UCSD-AML1 (cell line): ENCODE results near the gene NRCAM.

Source experiments
- DNase-seq: peaks from one replicate; lab custom pipeline; 2025; ENCODE audit not compliant: unreplicated experiment; lab: John Stamatoyannopoulos, UW

Gene NRCAM

DNA sequence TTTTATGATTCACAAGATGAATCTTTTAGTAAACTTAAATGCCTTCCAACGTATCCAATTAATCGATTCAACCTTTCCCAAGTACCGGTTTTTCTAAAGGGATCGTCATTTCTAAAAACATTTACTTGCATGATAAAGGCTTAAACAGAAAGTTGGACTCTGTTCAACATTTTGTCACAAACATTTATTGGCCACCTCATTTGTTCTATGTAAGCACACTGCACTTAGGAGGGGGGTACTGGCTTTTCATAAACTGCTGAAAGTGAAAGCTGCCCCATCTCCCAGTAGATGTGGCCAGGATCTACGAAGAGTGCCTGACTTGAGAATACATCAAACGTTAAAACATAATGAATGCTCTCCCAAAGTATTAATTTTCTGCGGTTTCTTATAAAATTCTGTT, 288.8 kb downstream of the NRCAM start:
- no peak for DNase-seq

DNA sequence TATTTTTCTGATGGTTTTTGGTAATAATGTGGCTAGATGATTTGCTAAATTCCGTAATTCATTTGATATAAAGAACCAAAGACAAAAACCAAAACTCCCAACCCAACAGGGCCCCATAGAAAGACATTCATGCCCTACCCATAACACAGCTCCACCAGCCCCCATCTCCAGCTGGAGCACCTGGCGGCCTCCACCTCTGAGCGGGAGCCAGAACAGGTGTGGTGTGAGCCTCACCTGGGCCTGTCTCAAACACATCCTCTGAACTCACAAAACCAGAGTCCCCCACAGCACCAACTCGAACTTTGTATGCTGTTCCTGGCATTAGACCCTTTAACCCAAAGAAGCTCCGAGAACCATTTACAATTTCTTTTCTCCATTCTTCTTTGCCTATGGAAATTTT, 289.5 kb downstream of the NRCAM start:
- DNase-seq, result no peak

DNA sequence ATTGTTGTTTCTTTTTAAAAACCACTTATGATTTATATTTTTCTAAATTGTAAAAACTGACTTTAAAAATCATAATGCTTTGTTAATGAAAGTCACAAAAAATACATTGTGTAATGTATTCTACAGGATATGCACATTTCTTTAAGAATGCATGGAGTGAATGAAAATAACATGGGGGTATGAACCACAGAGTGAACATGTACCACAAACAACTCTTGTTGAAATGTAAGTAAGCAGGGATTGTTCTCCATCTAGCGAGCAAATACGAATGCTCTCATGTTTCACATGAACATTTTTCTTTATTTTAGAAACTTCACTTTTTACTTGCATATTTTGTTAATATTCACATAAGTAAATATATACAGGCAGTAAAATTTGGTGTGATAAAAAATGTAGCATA, 290.5 kb downstream of the NRCAM start:
- no peak for DNase-seq

DNA sequence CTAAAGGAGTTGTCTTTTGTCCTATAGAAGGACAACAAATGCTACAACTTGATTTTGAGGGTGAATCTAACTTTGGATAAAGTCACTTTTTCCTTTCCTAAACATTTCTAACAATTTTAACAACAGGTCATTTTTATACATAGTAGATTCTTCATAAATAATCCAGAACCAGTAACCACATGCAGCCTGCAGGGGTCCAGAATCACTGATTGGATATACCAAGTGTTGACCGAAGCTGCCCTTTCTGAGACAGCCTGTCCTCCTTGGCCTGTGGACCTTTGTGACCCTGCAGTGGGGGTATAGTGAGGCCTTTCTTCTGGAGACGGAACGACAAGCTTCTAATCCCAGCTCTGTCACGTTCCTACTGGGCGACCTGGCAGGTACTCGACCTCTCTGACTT, 291.3 kb downstream of the NRCAM start:
- no peak for DNase-seq

DNA sequence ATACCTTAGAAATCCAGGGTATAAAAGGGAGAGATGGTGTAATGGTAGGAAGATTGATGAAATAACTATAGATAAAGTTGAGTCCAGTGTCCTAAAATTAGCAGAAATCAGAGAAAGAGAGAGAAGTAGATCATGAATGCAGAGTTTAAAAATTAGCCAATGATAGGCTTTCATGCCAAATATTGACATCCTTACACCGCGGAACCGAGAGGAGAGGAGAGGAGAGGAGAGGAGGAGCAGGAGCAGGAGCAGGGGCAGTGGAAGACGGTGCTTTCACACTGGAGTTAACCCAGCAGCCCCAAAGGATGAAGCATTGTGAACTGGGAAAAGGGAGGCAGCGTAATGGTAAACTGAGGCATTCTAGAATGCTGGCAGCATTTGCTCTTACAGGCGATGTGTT, 291.9 kb downstream of the NRCAM start:
- DNase-seq, result no peak

DNA sequence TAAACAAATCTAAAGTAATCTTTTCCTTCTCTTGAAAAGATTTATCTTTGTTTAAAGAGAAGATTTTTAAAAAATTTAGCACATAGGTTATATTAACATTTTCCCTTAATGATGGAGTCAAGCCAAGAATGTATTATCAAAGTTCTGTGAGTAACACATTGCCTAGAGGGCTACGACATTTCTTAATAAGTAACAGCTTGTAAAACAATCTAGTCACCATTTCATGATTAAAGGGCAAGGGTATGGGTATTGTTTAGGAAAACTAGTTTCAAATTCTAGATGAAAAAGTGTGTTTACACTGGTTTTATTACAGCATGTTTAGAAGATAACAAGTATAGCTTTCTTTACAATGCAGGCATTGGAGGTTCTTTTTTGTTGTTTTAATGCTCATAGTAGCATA, 297.5 kb downstream of the NRCAM start:
- no peak for DNase-seq

DNA sequence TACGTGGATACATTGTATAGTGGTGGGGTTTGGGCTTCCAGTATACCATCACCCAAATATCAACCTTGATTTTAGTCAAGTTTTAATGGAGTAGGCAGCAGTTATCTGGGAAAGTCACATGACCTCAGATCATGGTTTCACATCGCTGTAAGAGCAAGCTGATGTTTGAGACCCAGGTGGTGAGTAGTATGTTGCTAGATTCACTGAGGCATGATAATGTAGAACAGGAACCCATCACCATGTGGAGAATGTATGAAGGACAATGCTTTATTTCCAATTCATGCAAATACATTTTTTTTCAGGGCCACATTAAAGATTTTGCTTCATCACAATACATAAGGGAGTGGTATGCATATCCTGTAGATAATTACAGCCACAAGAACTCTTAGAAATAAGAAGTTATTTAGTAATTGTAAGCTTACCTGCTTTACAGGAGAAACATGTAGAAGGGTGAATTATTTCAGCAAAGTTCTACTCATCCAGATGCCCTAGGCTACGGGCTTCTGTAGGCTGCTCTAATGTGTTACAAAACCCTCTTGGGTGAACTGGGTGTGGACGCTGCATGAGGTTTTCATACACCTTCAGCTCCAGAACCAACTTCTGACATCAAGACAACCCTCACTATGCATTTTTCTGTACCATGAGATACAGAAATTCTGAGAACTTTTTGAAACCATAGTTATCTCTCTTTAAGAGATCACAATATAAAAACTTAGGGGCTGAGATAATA, 298.5 kb downstream of the NRCAM start:
- DNase-seq, result no peak

DNA sequence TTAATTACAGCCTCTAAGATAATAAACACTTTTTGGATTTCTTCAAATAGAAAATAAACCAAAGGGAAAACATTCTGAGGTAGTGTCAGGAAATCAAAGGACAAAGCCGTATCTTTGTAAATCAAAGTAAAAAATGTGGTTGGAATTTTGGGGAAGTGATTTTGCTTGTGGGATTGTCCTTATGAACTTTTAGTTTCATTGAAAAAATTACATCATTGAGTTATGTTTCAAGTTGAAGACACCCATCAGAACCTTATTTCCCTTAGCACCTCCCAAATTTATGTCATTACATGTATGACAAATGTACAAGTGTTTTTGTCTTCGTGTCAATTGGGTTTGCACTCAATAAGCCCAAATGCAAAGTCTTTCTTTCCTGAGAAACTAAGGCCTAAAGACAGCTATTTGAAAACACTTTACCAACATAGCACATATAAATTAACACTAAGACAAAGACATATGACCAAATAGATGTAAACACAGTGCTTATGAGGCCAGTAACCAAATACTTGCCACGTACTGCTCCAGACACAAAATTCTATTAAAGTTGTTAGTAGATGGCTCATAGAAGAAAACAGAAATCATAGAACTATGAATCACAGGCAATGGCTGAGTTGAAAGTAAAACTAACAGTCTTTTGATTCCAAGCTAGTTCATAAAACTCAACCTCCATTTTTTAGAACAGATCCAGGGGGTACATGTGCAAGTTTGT, 299.2 kb downstream of the NRCAM start:
- no peak for DNase-seq

DNA sequence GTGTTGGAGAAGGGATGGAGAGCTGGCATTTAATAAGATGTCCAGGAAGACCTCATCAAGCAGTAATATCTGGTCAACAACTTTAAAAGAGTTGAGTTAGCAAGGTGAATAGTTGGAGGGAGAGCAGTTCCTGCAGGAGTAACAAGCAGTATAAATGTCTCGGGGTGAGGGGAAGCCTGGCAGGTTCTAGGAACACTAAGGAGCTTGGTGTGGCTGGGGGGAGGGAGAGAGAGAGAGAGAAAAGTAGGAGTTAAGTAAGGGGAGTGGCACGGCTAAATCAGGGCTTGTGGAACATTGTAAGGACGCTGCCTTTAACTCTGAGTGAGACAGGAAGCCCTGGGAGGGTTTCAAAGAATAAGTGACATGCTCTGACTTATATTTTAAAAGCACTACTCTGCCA, 304.0 kb downstream of the NRCAM start:
- DNase-seq, result no peak

DNA sequence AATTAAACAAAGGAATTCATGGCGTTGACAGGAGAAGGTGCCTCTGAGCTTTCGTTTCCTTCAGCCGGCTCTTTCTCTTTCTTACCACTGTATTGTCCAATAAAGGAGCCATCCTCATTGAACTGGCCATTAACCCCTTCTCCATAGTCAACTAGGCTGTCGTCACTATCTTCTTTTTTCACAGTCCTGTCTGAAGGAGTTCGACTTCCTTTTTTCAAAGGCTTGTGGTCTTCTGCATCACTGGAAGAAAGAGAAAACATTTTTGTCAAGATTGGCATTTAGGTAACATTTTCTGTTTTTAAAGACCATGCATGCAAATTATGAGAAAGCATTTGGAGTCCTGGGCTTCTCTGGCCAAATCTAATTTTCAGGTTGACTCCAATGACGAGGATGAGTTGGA, 306.3 kb downstream of the NRCAM start:
- DNase-seq, result no peak

DNA sequence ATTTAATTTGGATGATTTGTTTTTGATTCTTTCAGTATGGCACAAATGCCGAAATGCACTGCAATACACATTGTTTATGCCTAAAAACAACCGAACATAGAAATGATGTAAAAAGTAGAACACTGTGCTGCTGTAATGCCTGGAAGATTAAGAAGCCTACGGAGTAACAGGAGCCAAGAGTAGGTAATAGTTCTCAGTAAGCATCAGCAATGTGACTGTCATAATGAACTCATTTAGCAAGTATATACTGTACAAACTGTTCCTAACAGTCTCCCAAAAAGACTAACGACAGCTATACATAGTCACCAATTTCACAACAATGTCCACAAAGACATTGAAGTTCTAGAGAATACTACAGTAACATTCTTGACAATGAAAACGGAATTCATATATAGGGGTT, 307.1 kb downstream of the NRCAM start:
- no peak for DNase-seq

DNA sequence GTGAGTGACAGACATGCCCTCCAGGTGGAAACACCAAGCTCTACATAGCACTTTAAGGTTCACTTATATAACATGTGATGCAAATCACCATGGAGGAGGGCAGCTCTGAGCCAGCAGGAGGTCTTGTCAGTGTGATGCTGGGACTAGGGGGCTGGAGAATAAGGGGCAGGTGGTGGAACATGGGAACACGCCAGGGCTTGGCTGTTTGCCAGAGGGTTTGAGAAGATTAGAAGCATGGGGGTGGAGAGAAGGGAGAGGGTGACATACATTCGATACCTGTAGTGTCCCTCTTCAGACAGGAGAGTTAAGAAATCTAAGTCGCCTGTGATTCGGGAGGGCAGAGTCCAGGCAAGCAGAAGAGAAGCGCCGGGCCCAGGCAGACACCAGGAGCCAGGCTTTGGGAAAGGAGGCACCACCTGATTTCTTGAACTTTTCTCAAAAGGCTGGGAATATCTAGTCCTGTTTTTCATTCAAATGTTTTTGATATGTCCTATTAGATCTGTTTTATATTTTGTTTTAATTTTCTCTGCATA, 309.1 kb downstream of the NRCAM start:
- no peak for DNase-seq

DNA sequence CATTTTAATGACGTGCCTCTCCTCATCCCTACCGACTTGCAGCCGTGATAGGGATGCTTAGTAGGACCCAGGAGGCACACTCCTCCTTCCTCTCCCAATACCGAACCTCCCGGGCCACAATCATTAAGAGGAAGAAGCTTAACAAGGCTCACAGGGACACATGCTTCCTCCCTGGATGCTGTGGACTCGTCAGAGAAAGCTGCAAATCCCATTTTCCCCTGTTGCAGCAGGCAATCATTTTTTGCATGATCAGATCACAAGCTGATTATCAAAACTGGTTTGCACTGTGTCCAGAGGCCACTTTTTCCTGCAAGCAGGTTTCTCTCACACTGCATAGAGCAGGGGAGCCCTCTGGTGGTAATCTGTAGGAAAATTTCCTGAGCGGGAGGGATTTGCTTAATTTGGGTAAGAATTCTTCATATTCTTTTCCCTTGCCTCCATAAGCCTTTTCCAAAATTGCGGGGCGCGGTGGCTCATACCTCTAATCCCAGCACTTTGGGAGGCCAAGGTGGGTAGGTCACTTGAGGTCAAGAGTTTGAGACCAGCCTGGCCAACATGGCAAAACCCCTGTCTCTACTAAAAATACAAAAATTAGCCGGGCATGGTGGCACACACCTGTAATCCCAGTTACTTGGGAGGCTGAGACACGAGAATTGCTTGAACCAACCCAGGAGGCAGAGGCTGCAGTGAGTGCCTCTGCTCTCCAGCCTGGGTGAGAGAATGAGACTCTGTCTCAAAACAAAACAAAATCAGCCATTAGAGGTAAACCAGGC, 310.0 kb downstream of the NRCAM start:
- peak; percentile 14 for DNase-seq

DNA sequence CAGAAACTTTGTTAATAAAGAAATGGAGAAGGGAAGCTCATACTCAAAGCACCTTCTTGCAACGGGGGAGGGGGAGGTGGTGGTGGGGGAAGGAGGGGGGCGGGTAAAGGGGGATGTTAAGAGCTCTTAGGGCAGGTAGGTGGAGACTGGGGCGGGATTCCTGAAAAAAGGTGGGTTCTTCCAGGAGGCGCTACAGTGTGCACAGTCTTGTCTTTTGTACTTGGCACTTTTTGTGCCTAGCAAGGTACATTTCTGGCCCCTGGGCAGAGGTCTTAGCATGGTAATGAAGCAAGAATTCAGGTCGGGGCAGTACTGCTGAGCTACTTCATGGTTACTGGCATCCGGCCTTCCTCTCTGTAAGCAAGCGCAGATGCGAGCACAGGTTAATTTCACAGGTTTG, 310.8 kb downstream of the NRCAM start:
- no peak for DNase-seq

DNA sequence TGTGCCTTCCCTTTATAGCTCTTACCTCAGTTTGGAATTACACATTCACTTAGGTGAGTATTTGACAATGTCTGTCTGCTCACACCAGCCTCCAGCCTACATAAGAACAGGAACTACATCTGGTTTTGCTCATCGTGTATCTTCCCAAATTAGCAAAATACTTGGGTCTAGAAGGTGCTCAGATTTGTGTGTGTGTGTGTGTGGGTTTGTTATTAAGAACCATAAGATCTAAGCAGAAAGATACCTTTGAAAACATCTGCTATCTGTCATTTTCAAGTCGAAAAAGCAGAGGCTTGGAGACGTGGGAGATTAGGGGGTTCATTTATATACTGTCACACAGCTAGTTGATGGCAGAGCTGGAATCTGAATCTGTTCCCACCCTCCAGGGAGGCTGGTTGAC, 311.3 kb downstream of the NRCAM start:
- DNase-seq, result no peak

DNA sequence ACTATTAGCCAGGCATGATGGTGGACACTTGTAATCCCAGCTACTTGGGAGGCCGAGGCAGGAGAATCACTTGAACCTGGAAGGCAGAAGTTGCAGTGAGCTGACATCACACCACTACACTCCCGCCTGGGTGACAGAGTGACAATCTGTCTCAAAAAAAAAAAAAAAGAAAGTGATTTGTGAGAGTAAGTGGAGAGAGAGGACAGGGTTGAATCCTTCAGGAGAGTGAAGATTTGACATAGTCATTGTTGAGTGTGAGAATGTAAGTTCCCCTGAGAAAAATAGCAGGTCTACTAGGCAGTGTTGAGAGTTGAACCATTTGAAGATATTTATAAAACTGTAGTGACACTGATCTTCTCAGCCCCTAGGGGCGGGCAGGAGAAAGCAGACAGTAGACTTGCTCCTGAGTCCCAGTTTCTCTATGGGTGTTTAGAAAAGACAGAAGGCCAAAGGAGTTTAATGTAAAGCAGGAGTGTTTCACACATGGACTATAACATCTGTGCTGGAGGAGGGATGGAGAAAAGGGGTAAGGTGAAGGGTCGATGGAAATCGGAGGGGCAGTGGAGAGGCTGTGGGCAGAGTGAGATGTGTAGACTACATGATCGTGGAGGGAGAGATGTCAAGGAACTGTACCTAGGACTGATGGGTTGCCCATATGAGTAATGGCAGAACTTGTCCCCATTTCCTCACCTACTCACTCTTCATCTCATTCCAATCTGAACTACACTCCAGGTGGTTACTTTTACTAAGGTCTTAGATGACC, 312.4 kb downstream of the NRCAM start:
- no peak for DNase-seq

DNA sequence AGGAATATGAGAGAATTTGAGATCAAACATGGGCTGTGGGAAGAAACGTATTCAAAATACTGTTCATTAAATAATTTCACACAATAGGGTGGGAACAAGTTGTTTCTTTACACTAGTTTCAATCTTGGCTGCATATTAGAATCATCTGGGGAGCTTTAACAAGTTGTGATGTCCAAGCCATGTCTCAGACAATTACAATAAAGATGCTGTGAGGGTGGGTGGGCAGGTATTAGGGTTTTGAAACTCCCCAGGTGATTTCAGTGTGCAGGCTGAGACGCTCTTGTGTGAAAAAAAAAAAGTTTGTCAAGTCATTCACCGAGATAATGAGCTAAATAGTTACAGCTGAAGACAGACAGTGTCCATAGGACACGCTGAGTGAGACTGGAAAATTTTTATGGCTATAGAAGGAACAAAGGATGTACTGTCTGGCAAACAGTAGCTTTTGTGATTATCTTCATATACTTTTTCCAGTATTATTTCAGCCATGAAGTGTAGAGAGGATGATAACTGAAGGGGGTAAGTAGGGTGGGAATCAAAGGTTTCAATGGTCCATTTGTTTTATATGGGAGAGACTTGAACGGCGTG, 313.5 kb downstream of the NRCAM start:
- no peak for DNase-seq

DNA sequence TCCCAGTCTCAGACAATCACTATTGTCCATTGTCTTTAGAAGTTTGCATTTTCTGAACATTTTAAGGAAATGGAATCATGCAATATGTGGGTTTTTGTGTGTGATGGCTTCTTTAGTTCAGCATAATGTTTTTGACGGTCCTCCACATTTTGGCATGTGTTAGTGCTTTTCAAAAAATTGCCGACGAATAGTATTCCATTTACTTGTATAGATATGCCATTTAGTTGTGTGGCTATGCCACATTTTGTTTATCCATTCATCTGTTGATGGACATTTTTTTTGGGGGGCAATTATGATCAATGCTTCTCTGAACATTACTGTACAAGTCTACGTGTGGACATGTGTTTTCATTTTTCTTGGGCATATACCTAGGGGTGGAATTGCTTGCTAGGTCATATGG, 314.1 kb downstream of the NRCAM start:
- DNase-seq, result no peak

DNA sequence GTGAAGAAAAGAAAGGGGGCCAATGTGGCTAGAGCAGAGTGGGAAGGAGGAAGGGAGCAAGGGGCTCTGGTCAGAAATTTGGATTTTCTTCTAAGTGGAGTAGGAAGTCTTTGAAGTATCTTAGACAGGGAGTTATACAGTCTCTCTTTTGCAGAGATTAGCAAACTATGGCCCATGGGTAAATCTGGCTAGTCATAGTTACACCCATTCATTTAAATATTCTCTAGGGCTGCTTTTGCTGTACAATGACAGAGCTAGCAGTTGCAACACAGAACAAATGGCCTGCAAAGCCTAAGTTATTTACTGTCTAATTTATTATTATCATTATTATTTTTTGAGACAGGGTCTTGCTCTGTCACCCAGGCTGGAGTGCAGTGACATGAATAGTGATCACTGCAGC, 315.6 kb downstream of the NRCAM start:
- DNase-seq, result no peak

DNA sequence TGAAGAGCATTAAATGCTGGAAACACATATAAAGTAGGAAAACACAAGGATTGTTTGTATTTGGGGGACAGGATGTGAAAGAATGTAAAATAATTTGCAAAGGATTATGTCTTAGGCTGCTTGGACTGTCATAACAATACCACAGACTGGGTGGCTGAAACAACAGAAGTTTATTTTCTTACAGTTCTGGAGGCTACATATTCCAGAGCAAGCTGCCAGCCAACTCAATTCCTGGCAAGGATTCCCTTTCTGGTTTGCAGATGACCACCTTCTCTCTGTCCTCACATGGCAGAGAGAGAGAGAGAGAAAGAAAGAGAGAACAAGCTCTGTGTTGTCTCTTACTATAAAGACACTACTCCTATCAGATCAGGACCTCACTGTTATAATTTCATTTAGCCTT, 317.3 kb downstream of the NRCAM start:
- DNase-seq, result no peak

DNA sequence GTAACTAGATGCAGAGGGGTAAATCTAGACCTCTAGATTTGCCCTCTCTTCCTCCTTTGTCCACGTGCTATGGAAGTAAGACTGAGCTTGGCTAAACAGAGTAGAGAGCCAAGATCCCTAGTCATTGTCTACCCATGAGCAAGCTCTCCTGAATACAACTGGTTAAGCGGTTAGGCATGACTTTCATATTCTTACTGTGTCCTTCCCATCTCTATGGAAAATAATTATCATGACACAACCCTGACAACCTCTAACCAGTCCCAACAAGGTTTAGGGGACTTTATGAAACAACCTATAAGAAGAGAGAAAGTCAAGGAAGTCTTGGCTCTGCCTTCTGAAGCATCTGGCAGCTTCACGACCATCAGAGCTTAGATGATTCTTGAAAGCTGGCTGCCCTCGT, 318.2 kb downstream of the NRCAM start:
- DNase-seq, result no peak
